Measurements from ENCODE around the gene PROP1.

GRCh38 chr5:177984584-177985206 lies 11.3 kb downstream of the PROP1 start:
- TF ChIP-seq CTCF (IDR thresholded peaks at IDR 0.05) (no peak), POLR2A (IDR thresholded peaks at IDR 0.05) (no peak), POLR2AphosphoS5 (IDR thresholded peaks at IDR 0.05) (no peak), EP300 (IDR thresholded peaks at IDR 0.05; ENCODE audit: low read depth) (no peak)
